ENCODE data around the gene TMEM184B. TPM values are rescaled to one million over a fixed set of nuclear protein-coding genes. Genes with fewer than 3 reads are reported as not detected.

TMEM184B gene
- total and polyA plus RNA-seq, 2 experiments from 2014 or later, result 42.2 to 95.1 TPM

DNA sequence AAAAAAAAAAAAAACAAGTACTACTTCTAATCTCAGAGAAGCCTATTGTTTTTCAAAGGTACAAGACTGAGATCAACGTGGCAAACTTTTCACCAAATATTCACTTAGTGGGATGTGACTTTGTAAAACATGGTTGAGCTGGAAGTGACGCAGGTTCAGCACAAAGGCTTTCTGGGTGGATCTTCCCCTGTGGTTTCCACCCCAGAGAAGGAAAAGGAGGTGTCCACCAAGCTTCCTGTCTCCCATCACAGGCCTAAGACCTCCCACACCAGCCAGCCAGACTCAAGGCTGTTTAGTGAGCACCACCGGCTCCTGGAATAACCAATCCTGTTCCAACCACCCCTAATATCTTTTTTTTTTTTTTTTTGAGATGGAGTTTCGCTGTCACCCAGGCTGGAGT, 5.7 kb downstream of the TMEM184B start:
- DNase-seq (ENCODE audit: low spot score), result no peak
- Mint-ChIP-seq H3K9me3 (no peaks in the 10 kb centered on the region), H3K27ac (no peak overlapping the region), H3K27me3 (ENCODE audit: insufficient read depth, low read depth, poor library complexity) (peaks cover 9% of the 10 kb centered on the region), H3K4me1 (peaks cover 40% of the 10 kb centered on the region), H3K4me3 (no peak overlapping the region), H3K36me3 (ENCODE audit: low read depth) (peaks cover 12% of the 10 kb centered on the region; the same call in 2 of the 3 replicates)
- Histone ChIP-seq H3K36me3 (ENCODE audit: insufficient read depth) (no peaks in the 10 kb centered on the region), H3K4me1 (ENCODE audit: insufficient read depth) (peaks cover 28% of the 10 kb centered on the region), H3K27ac (ENCODE audit: low read depth) (no peak overlapping the region), H4K20me1 (replicated peaks; ENCODE audit: insufficient read depth) (peaks cover 60% of the 10 kb centered on the region), H3K79me2 (replicated peaks; ENCODE audit: insufficient read depth) (peaks cover 100% of the 10 kb centered on the region), H3K4me3 (no peak overlapping the region), H3F3A (replicated peaks; ENCODE audit: low read depth) (peaks cover 19% of the 10 kb centered on the region), H3K4me2 (no peak overlapping the region), H3K27me3 (ENCODE audit: insufficient read depth) (no peaks in the 10 kb centered on the region), H2AFZ (no peak overlapping the region), H3K9me2 (ENCODE audit: insufficient read depth) (no peaks in the 10 kb centered on the region)
- ATAC-seq, result no peak
- TF ChIP-seq CREB1 (CRISPR knock-in tag; IDR thresholded peaks at IDR 0.05; ENCODE audit: low read depth) (no peak), NANOG (IDR thresholded peaks at IDR 0.05; ENCODE audit: borderline replicate concordance) (no peak), ZNF114 (CRISPR knock-in tag; IDR thresholded peaks at IDR 0.05) (no peak), EZH2phosphoT487 (IDR thresholded peaks at IDR 0.05; ENCODE audit: unreplicated experiment) (no peak), JUNB (IDR thresholded peaks at IDR 0.05; ENCODE audit: unreplicated experiment) (no peak), EZH2 (IDR thresholded peaks at IDR 0.05; ENCODE audit: low read depth, unreplicated experiment) (no peak), STAT1 (IDR thresholded peaks at IDR 0.05; ENCODE audit: unreplicated experiment) (no peak), POLR2AphosphoS5 (IDR thresholded peaks at IDR 0.05; ENCODE audit: low read depth) (no peak)
- TF ChIP-seq, protein P1, sequence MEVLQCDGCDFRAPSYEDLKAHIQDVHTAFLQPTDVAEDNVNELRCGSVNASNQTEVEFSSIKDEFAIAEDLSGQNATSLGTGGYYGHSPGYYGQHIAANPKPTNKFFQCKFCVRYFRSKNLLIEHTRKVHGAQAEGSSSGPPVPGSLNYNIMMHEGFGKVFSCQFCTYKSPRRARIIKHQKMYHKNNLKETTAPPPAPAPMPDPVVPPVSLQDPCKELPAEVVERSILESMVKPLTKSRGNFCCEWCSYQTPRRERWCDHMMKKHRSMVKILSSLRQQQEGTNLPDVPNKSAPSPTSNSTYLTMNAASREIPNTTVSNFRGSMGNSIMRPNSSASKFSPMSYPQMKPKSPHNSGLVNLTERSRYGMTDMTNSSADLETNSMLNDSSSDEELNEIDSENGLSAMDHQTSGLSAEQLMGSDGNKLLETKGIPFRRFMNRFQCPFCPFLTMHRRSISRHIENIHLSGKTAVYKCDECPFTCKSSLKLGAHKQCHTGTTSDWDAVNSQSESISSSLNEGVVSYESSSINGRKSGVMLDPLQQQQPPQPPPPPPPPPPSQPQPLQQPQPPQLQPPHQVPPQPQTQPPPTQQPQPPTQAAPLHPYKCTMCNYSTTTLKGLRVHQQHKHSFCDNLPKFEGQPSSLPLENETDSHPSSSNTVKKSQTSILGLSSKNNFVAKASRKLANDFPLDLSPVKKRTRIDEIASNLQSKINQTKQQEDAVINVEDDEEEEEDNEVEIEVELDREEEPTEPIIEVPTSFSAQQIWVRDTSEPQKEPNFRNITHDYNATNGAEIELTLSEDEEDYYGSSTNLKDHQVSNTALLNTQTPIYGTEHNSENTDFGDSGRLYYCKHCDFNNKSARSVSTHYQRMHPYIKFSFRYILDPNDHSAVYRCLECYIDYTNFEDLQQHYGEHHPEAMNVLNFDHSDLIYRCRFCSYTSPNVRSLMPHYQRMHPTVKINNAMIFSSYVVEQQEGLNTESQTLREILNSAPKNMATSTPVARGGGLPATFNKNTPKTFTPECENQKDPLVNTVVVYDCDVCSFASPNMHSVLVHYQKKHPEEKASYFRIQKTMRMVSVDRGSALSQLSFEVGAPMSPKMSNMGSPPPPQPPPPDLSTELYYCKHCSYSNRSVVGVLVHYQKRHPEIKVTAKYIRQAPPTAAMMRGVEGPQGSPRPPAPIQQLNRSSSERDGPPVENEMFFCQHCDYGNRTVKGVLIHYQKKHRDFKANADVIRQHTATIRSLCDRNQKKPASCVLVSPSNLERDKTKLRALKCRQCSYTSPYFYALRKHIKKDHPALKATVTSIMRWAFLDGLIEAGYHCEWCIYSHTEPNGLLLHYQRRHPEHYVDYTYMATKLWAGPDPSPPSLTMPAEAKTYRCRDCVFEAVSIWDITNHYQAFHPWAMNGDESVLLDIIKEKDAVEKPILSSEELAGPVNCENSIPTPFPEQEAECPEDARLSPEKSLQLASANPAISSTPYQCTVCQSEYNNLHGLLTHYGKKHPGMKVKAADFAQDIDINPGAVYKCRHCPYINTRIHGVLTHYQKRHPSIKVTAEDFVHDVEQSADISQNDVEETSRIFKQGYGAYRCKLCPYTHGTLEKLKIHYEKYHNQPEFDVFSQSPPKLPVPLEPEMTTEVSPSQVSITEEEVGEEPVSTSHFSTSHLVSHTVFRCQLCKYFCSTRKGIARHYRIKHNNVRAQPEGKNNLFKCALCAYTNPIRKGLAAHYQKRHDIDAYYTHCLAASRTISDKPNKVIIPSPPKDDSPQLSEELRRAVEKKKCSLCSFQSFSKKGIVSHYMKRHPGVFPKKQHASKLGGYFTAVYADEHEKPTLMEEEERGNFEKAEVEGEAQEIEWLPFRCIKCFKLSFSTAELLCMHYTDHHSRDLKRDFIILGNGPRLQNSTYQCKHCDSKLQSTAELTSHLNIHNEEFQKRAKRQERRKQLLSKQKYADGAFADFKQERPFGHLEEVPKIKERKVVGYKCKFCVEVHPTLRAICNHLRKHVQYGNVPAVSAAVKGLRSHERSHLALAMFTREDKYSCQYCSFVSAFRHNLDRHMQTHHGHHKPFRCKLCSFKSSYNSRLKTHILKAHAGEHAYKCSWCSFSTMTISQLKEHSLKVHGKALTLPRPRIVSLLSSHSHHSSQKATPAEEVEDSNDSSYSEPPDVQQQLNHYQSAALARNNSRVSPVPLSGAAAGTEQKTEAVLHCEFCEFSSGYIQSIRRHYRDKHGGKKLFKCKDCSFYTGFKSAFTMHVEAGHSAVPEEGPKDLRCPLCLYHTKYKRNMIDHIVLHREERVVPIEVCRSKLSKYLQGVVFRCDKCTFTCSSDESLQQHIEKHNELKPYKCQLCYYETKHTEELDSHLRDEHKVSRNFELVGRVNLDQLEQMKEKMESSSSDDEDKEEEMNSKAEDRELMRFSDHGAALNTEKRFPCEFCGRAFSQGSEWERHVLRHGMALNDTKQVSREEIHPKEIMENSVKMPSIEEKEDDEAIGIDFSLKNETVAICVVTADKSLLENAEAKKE (CRISPR knock-in tag; IDR thresholded peaks at IDR 0.05), result no peak
- TF ChIP-seq, protein P2, sequence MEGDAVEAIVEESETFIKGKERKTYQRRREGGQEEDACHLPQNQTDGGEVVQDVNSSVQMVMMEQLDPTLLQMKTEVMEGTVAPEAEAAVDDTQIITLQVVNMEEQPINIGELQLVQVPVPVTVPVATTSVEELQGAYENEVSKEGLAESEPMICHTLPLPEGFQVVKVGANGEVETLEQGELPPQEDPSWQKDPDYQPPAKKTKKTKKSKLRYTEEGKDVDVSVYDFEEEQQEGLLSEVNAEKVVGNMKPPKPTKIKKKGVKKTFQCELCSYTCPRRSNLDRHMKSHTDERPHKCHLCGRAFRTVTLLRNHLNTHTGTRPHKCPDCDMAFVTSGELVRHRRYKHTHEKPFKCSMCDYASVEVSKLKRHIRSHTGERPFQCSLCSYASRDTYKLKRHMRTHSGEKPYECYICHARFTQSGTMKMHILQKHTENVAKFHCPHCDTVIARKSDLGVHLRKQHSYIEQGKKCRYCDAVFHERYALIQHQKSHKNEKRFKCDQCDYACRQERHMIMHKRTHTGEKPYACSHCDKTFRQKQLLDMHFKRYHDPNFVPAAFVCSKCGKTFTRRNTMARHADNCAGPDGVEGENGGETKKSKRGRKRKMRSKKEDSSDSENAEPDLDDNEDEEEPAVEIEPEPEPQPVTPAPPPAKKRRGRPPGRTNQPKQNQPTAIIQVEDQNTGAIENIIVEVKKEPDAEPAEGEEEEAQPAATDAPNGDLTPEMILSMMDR (conservative IDR thresholded peaks at IDR 0.05; ENCODE audit: low read depth in 2 of 2), result no peak

Data from GM23338 (cell line).